ENCODE data around the gene TYW3.

DNA sequence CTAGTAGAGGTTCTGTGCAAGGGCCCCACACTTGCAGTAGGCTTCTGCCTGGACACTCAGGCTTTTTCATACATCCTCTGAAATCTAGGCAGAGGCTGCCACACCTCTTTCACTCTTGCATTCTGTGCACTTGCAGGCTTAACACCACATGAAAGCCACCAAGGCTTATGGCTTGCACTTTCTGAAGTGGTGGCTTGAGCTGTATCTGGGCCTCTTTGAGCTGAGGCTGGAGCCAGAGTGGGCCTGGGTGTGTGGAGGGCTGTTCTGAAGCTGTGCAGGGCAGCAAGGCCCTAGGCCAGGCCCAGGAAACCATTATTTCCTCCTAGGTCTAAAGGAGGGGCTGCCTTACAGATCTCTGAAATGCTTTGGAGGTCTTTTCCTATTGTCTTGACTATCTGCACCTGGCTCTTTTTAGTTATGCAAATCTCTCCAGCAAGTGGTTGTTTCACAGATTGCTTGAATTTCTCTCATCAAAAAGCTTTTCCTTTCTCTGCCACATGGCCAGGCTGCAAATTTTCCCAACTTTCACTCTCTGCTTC, 66.2 kb downstream of the TYW3 start:
- TF ChIP-seq, protein P1, sequence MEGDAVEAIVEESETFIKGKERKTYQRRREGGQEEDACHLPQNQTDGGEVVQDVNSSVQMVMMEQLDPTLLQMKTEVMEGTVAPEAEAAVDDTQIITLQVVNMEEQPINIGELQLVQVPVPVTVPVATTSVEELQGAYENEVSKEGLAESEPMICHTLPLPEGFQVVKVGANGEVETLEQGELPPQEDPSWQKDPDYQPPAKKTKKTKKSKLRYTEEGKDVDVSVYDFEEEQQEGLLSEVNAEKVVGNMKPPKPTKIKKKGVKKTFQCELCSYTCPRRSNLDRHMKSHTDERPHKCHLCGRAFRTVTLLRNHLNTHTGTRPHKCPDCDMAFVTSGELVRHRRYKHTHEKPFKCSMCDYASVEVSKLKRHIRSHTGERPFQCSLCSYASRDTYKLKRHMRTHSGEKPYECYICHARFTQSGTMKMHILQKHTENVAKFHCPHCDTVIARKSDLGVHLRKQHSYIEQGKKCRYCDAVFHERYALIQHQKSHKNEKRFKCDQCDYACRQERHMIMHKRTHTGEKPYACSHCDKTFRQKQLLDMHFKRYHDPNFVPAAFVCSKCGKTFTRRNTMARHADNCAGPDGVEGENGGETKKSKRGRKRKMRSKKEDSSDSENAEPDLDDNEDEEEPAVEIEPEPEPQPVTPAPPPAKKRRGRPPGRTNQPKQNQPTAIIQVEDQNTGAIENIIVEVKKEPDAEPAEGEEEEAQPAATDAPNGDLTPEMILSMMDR (IDR thresholded peaks at IDR 0.05 in 4 of 5, conservative IDR thresholded peaks at IDR 0.05 in 1 of 5), result no peak
- TF ChIP-seq POLR2A (IDR thresholded peaks at IDR 0.05), result no peak

All from gastrocnemius medialis (tissue), 4 donors.